A549 (cell line): Measurements from ENCODE around the gene RIPOR2. TPM values are rescaled to one million over a fixed set of nuclear protein-coding genes. Genes with fewer than 3 reads are reported as not detected.

Source experiments
- ATAC-seq, 2 experiments: fragments of 200-7000 bp in 1 of 2; fragments of >200 bp in 1 of 2; cut with Nextera tagmentation in 1 of 2; cut with Tn5 transposase in 1 of 2; 3 replicates each; pipeline versions ENCODE4 v1.8.0 to v1.9.1; 2018 to 2020; ENCODE audit warnings: mild to moderate bottlenecking in 1 of 2, moderate library complexity in 1 of 2
- CTCF ChIA-PET: fragments of 300-600 bp; sonication (Branson Sonifier 250); formaldehyde crosslinking; extraction: SDS; loops from one replicate; lab custom pipeline; 2021; ENCODE audit warnings: antibody characterized with exemption, inconsistent platforms; lab: Yijun Ruan, JAX
- POLR2A ChIA-PET: fragments of 350-600 bp; formaldehyde crosslinking; extraction: SDS; loops from one replicate; lab custom pipeline; 2021; ENCODE audit warnings: antibody characterized with exemption, inconsistent platforms; lab: Yijun Ruan, JAX
- DNase-seq, 2 experiments: peaks; one replicate each; pipeline versions ENCODE4 v3.0.0 to v3.0.0-alpha.2; 2011 to 2016; ENCODE audit warnings: low read depth in 1 of 2, low spot score in 1 of 2
- FAIRE-seq: peaks from 2 replicates; lab custom pipeline; 2011; peaks lifted over from hg19 to GRCh38; lab: Jason Lieb, UNC
- H3K27ac ChIP-seq, 2 experiments: fragments of >200 bp; sonication (Bioruptor Twin); formaldehyde crosslinking; 3 replicates each; pipeline ENCODE4 v1.5.1; 2016 to 2017
- H3K4me1 ChIP-seq: fragments of >200 bp; sonication (Bioruptor Twin); formaldehyde crosslinking; 3 replicates; pipeline ENCODE4 v1.6.1; 2016
- H3K4me2 ChIP-seq: fragments of >200 bp; sonication (Bioruptor Twin); formaldehyde crosslinking; 3 replicates; pipeline ENCODE4 v1.6.1; 2016
- H3K4me3 ChIP-seq: fragments of >200 bp; sonication (Bioruptor Twin); formaldehyde crosslinking; 3 replicates; pipeline ENCODE4 v1.5.1; 2016
- H3K9me3 ChIP-seq: fragments of >200 bp; sonication (Bioruptor Twin); formaldehyde crosslinking; 3 replicates; pipeline ENCODE4 v1.6.1; 2016
- CBX8 ChIP-seq: fragments of 200-600 bp; sonication (generic); IDR thresholded peaks from 2 replicates; pipeline ENCODE4 v1.6.1; 2016
- CEBPB ChIP-seq, 2 experiments: fragments of >200 bp in 1 of 2; sonication (Bioruptor Twin) in 1 of 2; formaldehyde crosslinking in 1 of 2; IDR thresholded peaks; 2 replicates each; pipeline ENCODE4 v1.6.1; 2012 to 2016
- CHD2 ChIP-seq: fragments of 150-350 bp; IDR thresholded peaks from 2 replicates; pipeline ENCODE4 v1.6.1; 2014; ENCODE audit warnings: low read length; ENCODE audit not compliant: partially characterized antibody
- CHD4 ChIP-seq: fragments of 200-600 bp; sonication (generic); IDR thresholded peaks from 2 replicates; pipeline ENCODE4 v1.6.1; 2016; ENCODE audit warnings: antibody characterized with exemption, mild to moderate bottlenecking, borderline replicate concordance
- CTCF ChIP-seq: fragments of >200 bp; sonication (Bioruptor Twin); formaldehyde crosslinking; IDR thresholded peaks from 3 replicates; pipeline ENCODE4 v1.5.1; 2016
- EHF ChIP-seq: fragments of 250-450 bp; sonication (Bioruptor Pico); IDR thresholded peaks from 2 replicates; pipeline ENCODE4 v1.5.0; 2020; ENCODE audit warnings: mild to moderate bottlenecking
- EHMT2 ChIP-seq: fragments of 200-600 bp; sonication (generic); IDR thresholded peaks from 2 replicates; pipeline ENCODE4 v1.6.1; 2016; ENCODE audit warnings: antibody characterized with exemption, low read depth, mild to moderate bottlenecking, moderate library complexity
- ESRRA ChIP-seq: fragments of 150-350 bp; IDR thresholded peaks from 2 replicates; pipeline ENCODE4 v1.6.1; 2014; ENCODE audit warnings: mild to moderate bottlenecking, low read length, borderline replicate concordance
- FOSL2 ChIP-seq, 2 experiments: fragments of 450-650 bp in 1 of 2; fragments of >200 bp in 1 of 2; sonication (Bioruptor Twin) in 1 of 2; formaldehyde crosslinking; IDR thresholded peaks; 2 replicates each; pipeline versions ENCODE4 v1.5.0 to v1.6.1; 2016 to 2020; ENCODE audit warnings: mild to moderate bottlenecking in 1 of 2, moderate library complexity in 1 of 2
- HES2 ChIP-seq: fragments of >200 bp; sonication (Bioruptor Twin); formaldehyde crosslinking; IDR thresholded peaks from 2 replicates; pipeline ENCODE4 v1.6.1; 2016
- HOXB13 ChIP-seq: fragments of 250-450 bp; sonication (Bioruptor Pico); IDR thresholded peaks from 2 replicates; pipeline ENCODE4 v1.5.0; 2020; ENCODE audit warnings: low read depth, mild to moderate bottlenecking, moderate library complexity
- HOXB5 ChIP-seq: fragments of 250-450 bp; sonication (Bioruptor Pico); IDR thresholded peaks from 2 replicates; pipeline ENCODE4 v1.5.0; 2020; ENCODE audit warnings: mild to moderate bottlenecking, moderate library complexity
- KDM1A ChIP-seq: fragments of 200-600 bp; sonication (generic); IDR thresholded peaks from 2 replicates; pipeline ENCODE4 v1.6.1; 2016; ENCODE audit warnings: low read depth, mild to moderate bottlenecking
- KDM5A ChIP-seq: fragments of 200-600 bp; sonication (generic); IDR thresholded peaks from 2 replicates; pipeline ENCODE4 v1.6.1; 2016; ENCODE audit warnings: antibody characterized with exemption, mild to moderate bottlenecking
- MAX ChIP-seq: IDR thresholded peaks from 2 replicates; pipeline ENCODE4 v1.6.1; 2012
- NFE2L2 ChIP-seq: fragments of 150-350 bp; conservative IDR thresholded peaks from 2 replicates; pipeline ENCODE4 v1.6.1; 2014; ENCODE audit warnings: low read length
- PBX3 ChIP-seq: IDR thresholded peaks from 2 replicates; pipeline ENCODE4 v1.6.1; 2012
- POLR2AphosphoS2 ChIP-seq: conservative IDR thresholded peaks from 2 replicates; pipeline ENCODE4 v1.6.1; 2012; ENCODE audit warnings: low read length, improper control_type of control experiment, inconsistent platforms
- RAD21 ChIP-seq, 2 experiments: fragments of >200 bp in 1 of 2; sonication (Bioruptor Twin) in 1 of 2; formaldehyde crosslinking in 1 of 2; IDR thresholded peaks in 1 of 2; conservative IDR thresholded peaks in 1 of 2; 2 replicates in 1 of 2; 3 replicates in 1 of 2; pipeline ENCODE4 v1.6.1; 2012 to 2018; ENCODE audit warnings: inconsistent platforms in 1 of 2
- RARB ChIP-seq: fragments of 250-450 bp; sonication (Bioruptor Pico); IDR thresholded peaks from 2 replicates; pipeline ENCODE4 v1.8.0; 2021; ENCODE audit warnings: mild to moderate bottlenecking, moderate library complexity
- RCOR1 ChIP-seq: fragments of 150-350 bp; IDR thresholded peaks from 2 replicates; pipeline ENCODE4 v1.6.1; 2014; ENCODE audit warnings: antibody characterized with exemption, low read length, low read depth
- RFX5 ChIP-seq: fragments of 450-650 bp; IDR thresholded peaks from 2 replicates; pipeline ENCODE4 v1.7.1; 2014; ENCODE audit warnings: antibody characterized with exemption, mild to moderate bottlenecking, moderate library complexity
- RNF2 ChIP-seq: fragments of 200-600 bp; sonication (generic); IDR thresholded peaks from 2 replicates; pipeline ENCODE4 v1.6.1; 2016; ENCODE audit warnings: low read depth, mild to moderate bottlenecking, antibody characterized with exemption, moderate library complexity, borderline replicate concordance
- TFCP2L1 ChIP-seq: fragments of 250-450 bp; sonication (Bioruptor Pico); IDR thresholded peaks from 2 replicates; pipeline ENCODE4 v1.5.0; 2021; ENCODE audit warnings: mild to moderate bottlenecking
- TP53 ChIP-seq: fragments of 250-450 bp; sonication (Bioruptor Pico); IDR thresholded peaks from 2 replicates; pipeline ENCODE4 v1.5.0; 2021; ENCODE audit warnings: mild to moderate bottlenecking, moderate library complexity
- USF2 ChIP-seq: fragments of 450-650 bp; IDR thresholded peaks from 2 replicates; pipeline ENCODE4 v1.6.1; 2014; ENCODE audit warnings: antibody characterized with exemption
- ZNF302 ChIP-seq: fragments of 250-450 bp; sonication (Bioruptor Pico); IDR thresholded peaks from 2 replicates; pipeline ENCODE4 v1.9.0; 2021; ENCODE audit warnings: inconsistent platforms, mild to moderate bottlenecking, moderate library complexity
- WGBS: methylation state at CpG from one replicate; pipeline ENCODE4 v1.1.6; 2017; ENCODE audit errors: missing lambda C conversion rate; 5-methylcytosine and 5-hydroxymethylcytosine counted together
- polyA plus RNA-seq, 4 experiments: library from polyadenylated mRNA; depleted of rRNA in 3 of 4; stranded (reverse); fragments of >200 nt; fragmentation: RNase III in 1 of 4; extraction: RNeasy Plus Mini Kit Qiagen cat#74134 plus additional on column Dnase treatment in 1 of 4; gene quantifications; 2 replicates in 3 of 4; 3 replicates in 1 of 4; pipeline ENCODE4 v1.2.3, GENCODE V29; 2011 to 2017

RIPOR2 gene
- polyA plus RNA-seq, 2 of the 4 experiments (the other 2 are of a cell fraction): 0.01 TPM; not detected in 1

- no peak for TF ChIP-seq PBX3
- TF ChIP-seq KDM5A: no peak
- TF ChIP-seq HOXB5 (CRISPR knock-in tag): no peak
- no peak for TF ChIP-seq CEBPB (IDR thresholded peaks at IDR 0.05)
- TF ChIP-seq ESRRA: no peak
- TF ChIP-seq HES2: no peak
These were observed 71.4 kb downstream of the RIPOR2 start (continued) for GRCh38 chr6:24864343-24864742.

GRCh38 chr6:24861934-24862333 lies 73.8 kb downstream of the RIPOR2 start:
- no peak for FAIRE-seq
- CTCF ChIA-PET: no interaction called here
- TF ChIP-seq FOSL2 (IDR thresholded peaks at IDR 0.05): no peak
- TF ChIP-seq FOSL2 (CRISPR knock-in tag; IDR thresholded peaks at IDR 0.05): no peak
- no peak for TF ChIP-seq RFX5
- TF ChIP-seq NFE2L2: no peak
- no peak for TF ChIP-seq PBX3
- TF ChIP-seq CBX8: no peak
- no peak for TF ChIP-seq POLR2AphosphoS2
- no peak for TF ChIP-seq TFCP2L1 (CRISPR knock-in tag)
- no peak for TF ChIP-seq RARB (CRISPR knock-in tag)
- no peak for TF ChIP-seq EHMT2
- no peak for TF ChIP-seq EHF (CRISPR knock-in tag)
- TF ChIP-seq CHD2: no peak
- TF ChIP-seq TP53 (CRISPR knock-in tag): no peak
- no peak for TF ChIP-seq RNF2
- no peak for TF ChIP-seq HOXB5 (CRISPR knock-in tag)
- no peak for TF ChIP-seq CHD4
- no peak for TF ChIP-seq CTCF
- TF ChIP-seq RAD21 (conservative IDR thresholded peaks at IDR 0.05 in 1 of 2, IDR thresholded peaks at IDR 0.05 in 1 of 2): no peak
- ATAC-seq: no peak
- 3% methylated on average over 2 of the region's 2 CpGs for WGBS
- DNase-seq: no peak
- Histone ChIP-seq H3K4me2 (no peak overlapping the region), H3K4me3 (no peak overlapping the region), H3K4me1 (no peaks in the 10 kb centered on the region), H3K9me3 (no peaks in the 10 kb centered on the region), H3K27ac (no peak overlapping the region)
- POLR2A ChIA-PET: no interaction called here

- ChIA-PET CTCF (interaction anchor here (1.3 kb wide), 1 partner anchor 211 kb away, joined by 9 read pairs; no protein-coding TSS in a partner anchor), POLR2A (no interaction called here)
- Histone ChIP-seq H3K9me3 (no peaks in the 10 kb centered on the region), H3K27ac (no peak overlapping the region), H3K4me2 (no peak overlapping the region), H3K4me3 (no peak overlapping the region), H3K4me1 (no peaks in the 10 kb centered on the region)
- TF ChIP-seq MAX (no peak), KDM1A (no peak), ZNF302 (CRISPR knock-in tag) (no peak), HOXB13 (CRISPR knock-in tag) (no peak), KDM5A (no peak), USF2 (no peak), RCOR1 (no peak)
- WGBS: 39% methylated on average over 6 of the region's 6 CpGs
- no peak for DNase-seq
- ATAC-seq: no peak
- FAIRE-seq: no peak
These were observed 76.1 kb downstream of the RIPOR2 start for GRCh38 chr6:24859608-24860200.
